GM13976 (cell line): ENCODE measurements around the gene KIR2DL1.
"Not testable (repeated sequence)": the region's sequence is repeated elsewhere in the genome, so short reads cannot be mapped to it uniquely, and the experiment has no call there.

Experiments used
- DNase-seq: peaks from one replicate; pipeline ENCODE4 v3.0.0; 2012; ENCODE audit warnings: low spot score
- CTCF ChIP-seq: IDR thresholded peaks from 2 replicates; pipeline ENCODE4 v1.5.1; 2012; ENCODE audit warnings: borderline replicate concordance, mild to moderate bottlenecking; ENCODE audit not compliant: insufficient read depth; ENCODE audit errors: extremely low read depth, missing control alignments, control extremely low read depth
- in situ Hi-C: fragments of 300-500 bp; cut with MboI; formaldehyde crosslinking; loops from one replicate; pipeline ENCODE4 v1.12.0; 2022; ENCODE audit warnings: low sequenced_read_pairs, mixed read lengths, inconsistent platforms; ENCODE audit not compliant: unreplicated experiment

Gene KIR2DL1

DNA sequence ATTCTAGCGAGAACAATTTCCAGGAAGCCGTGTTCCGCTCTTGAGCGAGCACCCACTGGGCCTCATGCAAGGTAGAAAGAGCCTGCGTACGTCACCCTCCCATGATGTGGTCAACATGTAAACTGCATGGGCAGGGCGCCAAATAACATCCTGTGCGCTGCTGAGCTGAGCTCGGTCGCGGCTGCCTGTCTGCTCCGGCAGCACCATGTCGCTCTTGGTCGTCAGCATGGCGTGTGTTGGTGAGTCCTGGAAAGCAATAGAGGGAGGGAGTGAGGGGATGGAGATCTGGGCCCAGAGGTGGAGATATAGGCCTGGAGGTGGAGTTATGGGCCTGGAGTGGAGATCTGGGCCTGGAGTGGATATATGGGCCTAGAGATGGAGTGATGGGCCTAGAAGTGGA, at the start of gene KIR2DL1:
Gene KIR2DL1 (plus strand): TSS at position 148 of the 400 bp plus-strand sequence. CDS start 58 bp downstream, at position 206.
- DNase-seq, in situ Hi-C loops: not testable (repeated sequence)

DNA sequence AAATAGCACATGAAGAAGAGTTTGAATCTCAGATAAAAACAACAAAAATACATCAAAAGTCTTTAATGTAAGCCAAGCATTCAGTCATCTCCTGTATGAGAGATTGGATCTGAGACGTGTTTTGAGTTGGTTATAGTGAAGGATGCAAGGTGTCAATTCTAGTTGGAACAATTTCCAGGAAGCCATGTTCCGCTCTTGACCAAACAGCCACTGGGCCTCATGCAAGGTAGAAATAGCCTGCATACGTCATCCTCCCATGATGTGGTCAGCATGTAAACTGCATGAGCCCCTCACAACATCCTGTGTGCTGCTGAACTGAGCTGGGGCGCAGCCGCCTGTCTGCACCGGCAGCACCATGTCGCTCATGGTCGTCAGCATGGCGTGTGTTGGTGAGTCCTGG, 45.5 kb upstream of the KIR2DL1 start, which contains the start of gene KIR3DL3:
Gene KIR3DL3 (plus strand): TSS at position 301 of the 400 bp plus-strand sequence. CDS start 55 bp downstream, at position 356.
- no peak for DNase-seq
- in situ Hi-C loops: no loop called here
- TF ChIP-seq CTCF: no peak

DNA sequence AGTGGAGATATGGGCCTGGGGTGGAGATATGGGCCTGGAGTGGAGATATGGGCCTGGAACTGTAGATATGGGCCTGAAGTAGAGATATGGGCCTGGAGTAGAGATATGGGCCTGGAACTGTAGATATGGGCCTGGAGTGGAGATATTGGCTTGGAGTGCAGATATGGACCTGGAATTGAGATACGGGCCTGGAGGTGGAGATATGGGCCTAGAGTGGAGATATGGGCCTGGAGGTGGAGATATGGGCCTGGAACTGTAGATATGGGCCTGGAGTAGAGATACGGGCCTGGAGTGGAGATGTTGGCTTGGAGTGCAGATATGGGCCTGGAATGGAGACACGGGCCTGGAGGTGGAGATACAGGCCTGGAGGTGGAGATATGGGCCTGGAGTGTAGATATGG, 44.9 kb upstream of the KIR2DL1 start:
- DNase-seq: no peak
- TF ChIP-seq CTCF: no peak
- in situ Hi-C loops: no loop called here

DNA sequence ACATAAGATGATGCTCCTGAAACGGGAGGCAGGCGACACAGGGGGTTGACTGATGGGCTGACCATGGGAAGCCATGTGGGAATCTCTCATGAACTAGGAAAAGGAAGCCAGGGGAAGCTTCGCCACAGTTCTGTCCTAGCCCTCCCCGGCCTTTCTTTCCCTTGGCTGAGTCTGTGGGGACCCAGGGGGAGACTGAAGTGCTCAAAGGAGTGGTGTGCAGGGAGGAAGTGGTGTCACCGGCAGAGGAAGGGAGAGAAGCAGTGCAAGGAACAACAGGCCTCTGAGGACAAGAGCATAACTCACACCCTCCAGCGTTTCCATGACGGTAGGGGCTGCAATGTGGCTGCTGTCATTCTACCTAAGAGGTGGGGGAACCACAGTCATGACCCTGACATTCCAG, 44.3 kb upstream of the KIR2DL1 start:
- no peak for TF ChIP-seq CTCF
- in situ Hi-C loops: no loop called here

DNA sequence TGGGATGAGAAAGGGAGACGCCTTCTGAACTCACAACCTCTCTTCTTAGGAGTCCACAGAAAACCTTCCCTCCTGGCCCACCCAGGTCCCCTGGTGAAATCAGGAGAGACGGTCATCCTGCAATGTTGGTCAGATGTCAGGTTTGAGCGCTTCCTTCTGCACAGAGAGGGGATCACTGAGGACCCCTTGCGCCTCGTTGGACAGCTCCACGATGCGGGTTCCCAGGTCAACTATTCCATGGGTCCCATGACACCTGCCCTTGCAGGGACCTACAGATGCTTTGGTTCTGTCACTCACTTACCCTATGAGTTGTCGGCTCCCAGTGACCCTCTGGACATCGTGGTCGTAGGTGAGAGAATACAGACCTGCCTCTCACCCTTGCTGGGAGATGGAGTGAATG, 42.0 kb upstream of the KIR2DL1 start:
- in situ Hi-C loops: no loop called here
- DNase-seq: no peak
- TF ChIP-seq CTCF: no peak

More for the DNA sequence above, 44.3 kb upstream of the KIR2DL1 start:
- DNase-seq: no peak

DNA sequence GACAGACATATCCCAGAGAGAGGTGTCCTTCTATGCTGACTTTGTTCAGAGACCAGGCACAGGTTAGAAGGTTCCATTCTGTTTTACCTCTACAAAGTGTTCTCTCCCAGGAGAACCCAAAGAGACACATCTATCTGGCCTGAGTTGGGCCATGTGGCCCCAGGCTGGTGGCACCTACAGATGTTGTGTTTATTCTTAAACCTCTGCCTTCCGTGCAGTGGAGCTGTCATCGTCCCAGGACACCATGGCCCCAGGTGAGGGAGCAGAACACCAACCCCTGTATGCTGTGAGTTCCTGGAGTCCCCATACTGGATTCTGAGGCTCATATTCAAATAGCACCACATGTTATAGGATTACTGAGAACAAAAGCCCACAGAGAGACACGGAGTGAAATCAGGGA, 41.4 kb upstream of the KIR2DL1 start:
- in situ Hi-C loops: no loop called here
- DNase-seq: no peak
- TF ChIP-seq CTCF: no peak

DNA sequence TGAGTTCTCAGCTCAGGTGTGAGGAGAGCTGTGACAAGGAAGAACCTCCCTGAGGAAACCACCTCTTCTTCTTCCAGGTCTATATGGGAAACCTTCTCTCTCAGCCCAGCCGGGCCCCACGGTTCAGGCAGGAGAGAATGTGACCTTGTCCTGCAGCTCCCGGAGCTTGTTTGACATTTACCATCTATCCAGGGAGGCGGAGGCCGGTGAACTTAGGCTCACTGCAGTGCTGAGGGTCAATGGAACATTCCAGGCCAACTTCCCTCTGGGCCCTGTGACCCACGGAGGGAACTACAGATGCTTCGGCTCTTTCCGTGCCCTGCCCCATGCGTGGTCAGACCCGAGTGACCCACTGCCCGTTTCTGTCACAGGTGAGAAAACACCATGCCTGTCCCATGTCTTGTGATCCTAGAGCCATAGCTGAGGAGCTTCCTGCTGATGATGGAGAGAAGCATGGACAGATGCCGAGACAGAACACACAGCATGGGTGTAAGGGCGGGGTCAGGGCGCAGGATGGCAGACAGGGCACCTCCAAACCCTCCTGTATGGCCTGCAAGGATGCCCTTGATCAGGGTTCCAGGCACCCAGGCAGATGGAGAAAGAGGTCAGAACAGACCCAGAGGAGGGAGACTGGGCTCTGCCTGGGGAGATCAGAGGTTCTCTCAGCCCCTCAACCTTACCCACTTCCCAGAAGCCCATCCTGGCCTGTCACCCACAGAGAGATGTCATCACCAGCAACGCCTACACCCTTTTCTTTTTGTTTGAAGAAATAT, 40.0 kb upstream of the KIR2DL1 start:
- TF ChIP-seq CTCF: no peak
- no peak for DNase-seq
- in situ Hi-C loops: no loop called here
